NCI-H510A (cell line): Measurements from ENCODE around the gene CALML6.

Source experiments
- DNase-seq: peaks from one replicate; lab custom pipeline; 2025; lab: John Stamatoyannopoulos, UW

The CALML6 gene

DNA sequence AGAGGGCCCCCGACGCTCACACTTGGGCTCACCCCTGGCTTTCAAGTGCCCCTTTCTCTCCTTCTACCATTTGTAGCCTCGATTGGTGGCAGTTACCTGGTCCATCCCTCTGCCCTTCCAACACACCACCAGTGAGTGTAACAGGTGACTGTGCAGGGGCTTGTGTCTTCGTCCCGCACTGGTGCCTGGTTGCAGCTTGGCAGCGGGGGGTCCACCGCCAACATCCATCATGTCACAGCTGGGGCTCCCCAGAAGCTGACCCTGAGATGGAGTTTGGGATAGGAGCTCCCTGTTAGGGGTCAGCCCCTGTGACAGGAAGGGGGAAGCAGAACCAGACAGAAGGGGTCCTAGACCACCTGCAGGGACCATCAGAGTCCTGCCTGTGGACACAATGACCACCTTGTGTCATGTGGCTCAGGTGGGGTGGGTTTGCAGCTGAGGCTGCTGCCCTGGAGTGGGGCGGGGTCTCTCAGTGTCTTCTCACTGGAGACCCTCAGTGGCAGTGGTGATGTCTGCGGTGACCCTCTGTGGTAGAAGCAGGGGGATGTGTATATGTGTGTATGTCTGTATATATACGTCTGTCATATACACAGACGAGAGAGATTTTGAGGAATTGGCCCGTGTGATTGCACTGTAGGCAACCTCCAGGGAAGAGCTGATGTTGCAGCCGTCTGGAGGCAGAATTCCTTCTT is 3.6 kb upstream of the CALML6 start:
- DNase-seq: no peak

DNA sequence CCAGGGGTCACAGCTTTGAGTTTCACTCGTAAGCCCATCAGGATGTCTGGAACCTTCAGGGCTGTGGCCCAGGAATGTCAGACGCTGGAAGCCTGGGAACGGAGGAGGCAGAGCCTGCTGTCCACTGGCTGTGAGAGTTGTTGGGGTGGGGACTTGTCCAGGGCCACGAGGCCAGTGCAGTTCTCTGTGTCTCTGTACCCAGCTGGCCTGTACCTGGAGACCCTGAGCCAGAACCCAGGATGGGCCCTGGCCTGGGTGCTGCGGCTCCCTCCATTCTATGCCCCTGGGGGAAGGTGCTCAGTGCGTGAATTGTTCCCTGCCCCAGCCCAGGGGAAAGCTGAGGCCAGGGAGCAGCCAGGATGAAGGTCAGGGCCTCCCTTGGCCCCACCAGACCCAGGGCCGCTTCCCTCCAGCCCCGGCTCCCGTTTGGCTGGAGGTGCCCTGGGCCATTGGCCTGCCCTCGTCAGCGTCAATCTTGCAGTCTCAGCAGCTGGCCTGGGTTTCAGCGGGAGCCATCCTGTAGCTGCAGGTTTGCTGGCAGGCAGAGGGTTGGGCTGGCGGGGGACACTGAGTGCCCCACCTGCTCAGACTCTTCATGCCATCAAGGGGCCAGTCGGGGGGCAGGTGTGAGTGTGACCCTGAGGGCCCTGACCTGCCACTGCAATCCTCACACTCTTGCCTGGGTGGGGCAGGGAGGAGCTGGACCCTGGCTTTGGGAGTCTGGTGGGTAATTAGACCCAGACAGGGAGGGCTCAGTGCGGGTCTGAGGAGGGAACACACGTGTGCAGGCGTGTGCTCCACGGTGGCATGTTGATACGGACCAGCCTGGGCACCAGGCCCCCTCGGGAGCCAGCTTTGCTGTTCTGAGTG is 724 bp upstream of the CALML6 start:
- DNase-seq: no peak

DNA sequence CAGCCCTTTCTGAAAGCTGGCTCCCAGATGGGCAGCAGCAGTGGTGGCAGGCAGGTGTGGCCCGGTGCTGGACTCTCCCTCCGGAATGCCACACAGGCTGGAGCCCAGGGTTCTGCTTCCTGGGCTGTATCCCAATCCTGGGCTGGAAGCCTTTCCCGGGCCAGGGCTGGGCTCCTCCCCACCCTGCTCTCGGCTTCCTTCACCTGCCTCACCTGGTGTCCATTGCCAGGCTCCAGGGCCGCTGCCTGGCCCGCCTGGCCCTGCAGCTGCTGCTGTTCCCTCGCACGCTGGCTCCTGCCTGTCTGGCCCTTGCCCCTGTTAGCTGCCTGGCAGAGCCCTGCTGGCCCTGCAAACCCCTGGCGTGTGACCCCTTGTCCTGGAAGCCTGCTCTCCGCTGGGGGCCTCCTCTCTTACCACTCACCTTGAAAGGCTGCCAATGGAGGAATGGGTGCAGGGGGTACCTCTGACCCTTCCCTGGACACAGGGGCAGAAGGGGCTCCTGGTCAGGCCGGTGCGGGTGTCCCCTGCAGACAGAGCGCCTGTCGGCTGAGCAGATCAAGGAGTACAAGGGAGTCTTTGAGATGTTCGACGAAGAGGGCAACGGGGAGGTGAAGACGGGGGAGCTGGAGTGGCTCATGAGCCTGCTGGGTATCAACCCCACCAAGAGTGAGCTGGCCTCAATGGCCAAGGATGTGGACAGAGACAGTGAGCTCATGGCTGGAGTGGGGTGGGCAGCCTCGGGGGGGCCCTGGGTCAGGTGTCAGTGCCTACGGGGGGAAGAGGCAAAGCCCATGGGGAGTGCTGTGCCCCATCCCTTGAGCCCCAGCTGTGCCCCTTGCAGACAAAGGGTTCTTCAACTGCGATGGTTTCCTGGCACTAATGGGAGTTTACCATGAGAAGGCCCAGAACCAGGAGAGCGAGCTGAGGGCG is 1.1 kb downstream of the CALML6 start:
- no peak for DNase-seq

DNA sequence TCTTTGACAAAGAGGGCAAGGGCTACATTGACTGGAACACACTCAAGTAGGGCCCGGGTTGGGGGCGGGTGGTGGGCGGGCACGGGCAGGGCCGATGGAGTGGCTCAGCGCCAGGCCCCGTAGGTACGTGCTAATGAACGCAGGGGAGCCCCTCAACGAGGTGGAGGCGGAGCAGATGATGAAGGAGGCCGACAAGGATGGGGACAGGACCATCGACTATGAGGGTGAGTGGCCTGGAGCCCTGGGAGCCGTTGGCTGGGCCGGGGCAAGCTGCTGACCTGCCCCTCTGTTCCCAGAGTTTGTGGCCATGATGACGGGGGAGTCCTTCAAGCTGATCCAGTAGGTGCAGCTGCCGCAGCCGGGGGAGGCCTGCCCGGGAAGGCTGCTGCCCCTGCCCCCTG is 1.8 kb downstream of the CALML6 start:
- DNase-seq: no peak

DNA sequence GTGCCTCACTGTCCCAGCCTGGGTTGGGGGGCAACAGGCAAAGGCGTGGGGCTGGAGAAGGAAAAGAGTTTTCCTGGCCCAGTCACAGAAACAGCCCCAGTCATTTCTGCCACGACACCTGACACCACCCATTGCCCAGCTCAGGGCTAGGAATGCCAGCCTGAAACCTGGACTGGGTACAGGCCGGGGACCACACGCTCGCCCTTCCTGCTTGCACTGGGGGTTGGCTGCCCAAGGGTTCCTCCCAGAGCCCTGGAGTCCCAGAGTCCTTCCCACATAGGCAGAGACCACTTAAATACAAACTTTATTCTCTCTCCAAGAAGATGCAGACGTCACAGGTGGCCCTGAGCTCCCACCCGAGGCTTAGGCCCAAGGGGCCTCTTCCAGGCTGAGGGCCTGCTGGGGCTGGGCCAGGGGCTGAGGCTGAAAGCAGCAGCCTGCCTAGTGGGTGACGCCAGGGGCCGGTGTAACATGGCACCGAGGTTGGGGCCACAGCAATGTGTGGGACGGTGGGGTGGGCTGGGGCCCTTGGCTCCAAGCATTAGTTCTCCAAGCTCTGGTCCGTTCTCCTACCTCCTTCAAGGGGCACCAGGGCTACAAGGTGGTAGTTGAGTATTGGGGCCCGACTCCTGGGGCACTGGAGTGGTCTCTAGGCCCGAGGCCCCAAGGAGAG is 2.4 kb downstream of the CALML6 start:
- DNase-seq: no peak

DNA sequence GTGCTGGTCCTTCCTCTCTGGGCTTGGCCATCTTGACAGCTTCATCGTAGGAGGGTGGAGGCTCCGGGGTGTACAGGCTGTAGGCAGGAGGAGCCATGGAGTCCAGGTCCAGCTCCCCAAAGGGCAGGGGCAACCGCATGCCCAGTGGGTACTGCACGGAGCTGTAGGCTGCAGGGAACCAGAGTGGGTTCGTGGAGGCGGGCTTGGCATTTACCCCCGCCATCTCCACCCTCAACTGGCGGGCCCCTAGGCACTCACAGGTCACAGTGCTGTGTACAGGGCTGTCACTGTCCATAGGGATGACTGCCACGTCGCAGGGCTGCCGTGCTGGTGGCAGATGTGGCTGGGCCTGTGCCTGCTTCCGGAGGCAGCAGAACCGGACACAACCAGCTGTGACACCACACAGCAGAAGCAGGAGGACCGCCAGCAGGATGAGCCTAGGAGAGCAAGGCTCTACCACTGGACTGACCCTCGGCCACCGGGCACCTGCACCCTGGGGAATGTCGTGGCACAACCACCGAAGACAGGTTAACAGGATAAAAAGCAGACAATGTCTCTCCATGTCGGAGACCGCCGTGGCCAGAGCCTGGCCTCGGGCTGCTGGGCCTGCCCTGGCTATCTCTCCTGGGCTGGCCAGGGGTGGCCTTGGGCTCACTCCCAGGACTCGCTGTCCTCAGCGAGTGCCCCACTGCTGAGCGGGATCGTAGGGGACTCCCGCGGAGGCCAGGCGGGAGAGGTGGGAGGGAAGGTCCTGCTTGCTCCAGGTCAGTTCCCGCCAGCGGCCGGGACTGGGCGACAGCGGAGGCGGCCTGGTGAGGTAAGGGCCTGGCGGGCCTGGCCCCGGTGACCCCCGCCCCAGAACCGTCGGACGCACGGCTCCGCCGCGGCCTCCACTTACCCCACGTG is 3.2 kb downstream of the CALML6 start:
- no peak for DNase-seq

DNA sequence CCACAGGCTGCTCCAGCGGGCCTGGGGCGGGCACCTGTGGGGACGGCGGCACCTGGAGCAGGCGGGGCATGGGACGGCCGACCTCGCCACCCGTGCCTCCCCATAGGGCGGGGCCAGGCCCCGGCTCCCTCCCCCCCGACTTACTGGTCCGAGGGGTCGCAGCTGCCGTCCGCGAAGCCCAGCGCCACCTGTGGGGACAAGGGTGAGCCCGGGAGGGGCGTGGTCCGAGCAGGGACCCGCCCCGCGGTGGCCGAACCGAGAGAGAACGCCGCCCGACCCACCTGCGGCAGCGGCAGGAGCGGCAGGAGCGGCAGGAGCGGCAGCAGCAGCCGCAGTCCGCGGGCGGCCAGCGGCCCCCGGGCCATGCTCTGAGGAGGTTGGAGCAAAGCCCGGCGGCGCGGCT is 3.8 kb downstream of the CALML6 start, which contains the start of gene TMEM52:
TSS of gene TMEM52 (minus strand) at position 379 of the 403 bp plus-strand sequence. CDS start at position 365, 14 bp downstream.
- no peak for DNase-seq

DNA sequence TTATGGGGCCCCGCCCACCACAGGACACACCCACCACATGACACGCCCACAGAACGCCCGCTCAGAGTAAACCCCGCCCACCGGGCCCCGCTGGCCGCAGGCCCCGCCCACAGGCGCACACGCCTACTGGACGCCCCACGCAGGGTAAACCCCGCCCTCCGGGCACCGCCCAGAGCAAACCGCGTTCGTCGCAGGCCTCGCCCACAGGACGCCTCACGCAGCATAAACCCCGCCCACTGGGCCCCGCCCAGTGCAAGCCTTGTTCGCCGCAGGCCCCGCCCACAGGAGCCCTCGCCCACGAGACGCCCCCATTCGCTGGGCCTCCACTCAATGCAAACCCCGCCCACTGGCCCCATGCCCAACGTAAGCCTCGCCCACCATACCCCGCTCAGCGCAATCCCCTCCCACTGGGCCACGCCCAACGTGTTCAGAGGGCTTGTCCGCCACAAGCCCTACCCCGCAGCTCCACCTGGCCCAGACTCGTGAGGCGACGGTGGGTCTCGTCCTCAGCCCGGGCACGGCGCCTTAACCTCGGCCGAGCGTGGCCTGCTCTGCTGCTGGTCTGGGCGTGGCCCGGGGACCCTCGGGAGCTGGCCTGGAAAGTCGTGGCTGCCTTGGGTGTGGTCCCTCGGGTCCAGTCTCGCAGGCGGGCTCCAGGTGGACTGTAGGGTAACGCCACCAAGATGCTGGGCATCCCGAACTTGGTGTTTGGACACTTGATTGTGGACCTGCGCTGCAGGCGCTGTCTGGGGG is 4.4 kb downstream of the CALML6 start:
- DNase-seq: peak; percentile 45

DNA sequence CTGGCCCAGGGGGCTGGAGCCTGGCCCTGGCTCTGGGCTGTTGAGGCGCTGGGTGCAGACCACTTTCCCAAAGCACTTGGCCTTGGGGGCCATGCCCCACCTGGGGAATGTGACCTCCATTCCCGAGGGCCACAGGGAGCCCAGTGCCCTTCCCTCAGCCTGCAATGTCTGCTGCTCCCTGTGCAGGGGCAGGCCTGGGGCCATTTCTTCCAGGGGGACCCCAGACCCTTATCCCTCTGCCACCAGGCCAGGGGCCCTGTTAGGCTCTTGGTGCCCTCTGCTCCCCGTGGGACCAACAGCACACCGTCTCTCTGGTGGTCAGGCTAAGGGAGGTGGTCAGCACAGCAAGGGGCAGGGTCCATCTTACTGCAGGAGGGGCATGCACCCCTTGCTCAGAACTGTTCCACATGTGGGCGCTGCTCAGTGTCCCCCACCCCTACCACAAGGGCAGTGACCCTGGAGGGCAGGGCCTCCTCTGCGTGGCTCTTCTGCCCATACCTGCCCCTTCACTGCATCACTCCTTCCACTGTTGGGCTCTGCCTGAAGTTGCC is 5.1 kb downstream of the CALML6 start:
- DNase-seq: no peak

DNA sequence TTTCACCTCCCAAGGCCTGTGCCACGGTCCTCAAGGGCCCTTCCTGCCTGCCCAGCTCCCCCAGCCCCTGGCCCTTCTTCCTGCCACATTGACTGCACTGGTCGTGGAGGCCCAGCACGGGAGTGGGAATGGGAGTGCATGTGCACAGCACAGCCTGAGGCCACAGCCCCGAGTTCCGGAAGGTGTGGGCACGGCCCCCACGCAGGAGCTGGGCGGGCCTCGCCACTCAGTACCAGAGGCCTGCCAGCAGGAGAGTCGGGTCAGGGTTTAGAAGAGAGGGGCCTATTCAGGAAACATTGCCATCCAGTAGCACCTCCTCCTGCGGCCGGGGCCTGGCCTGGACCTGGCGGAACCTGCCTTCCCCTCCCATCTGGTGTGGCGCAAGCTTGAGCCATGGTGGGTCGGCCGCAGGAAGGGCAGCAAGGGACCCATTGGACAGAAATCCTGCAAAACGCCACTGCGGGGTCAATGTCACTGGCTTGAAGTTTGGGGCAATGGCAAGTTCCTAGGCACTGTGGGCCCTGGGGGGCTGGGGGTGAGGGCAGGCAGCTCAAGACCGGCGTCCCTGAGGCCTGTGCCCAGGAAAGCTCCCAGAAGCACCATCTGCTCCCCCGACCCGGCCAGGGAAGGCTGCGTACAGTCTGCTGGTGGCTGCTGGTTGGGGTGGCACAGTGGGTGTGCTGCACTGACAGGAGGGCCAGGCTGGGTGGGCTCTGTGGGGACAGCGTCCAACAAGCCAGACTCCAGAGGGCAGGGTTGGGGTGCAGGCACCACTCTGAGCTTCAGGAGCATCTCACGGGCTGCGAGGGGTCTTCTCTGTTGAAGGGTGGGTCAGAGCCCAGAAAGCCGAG is 5.8 kb downstream of the CALML6 start:
- no peak for DNase-seq

DNA sequence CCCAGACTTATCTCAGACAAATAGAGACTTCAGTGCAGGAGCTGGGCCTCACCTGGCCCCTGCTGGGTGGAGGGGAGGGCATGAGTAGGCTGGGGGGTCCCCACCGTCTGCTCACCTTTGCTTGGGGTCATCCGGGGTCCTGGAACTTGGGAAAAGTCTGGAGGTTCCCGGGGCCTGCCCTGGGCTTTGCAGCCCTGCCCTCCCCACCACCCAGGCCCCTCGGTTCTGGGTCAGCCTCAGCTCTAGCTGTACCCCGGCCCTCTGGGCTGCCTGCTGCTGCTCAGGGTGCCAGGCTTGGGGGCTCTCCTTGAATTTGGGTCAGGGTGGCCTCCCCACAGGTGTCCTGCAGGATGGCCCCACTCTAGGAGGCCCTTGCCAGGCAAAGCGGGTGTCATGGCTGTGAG is 6.4 kb downstream of the CALML6 start:
- DNase-seq: no peak

DNA sequence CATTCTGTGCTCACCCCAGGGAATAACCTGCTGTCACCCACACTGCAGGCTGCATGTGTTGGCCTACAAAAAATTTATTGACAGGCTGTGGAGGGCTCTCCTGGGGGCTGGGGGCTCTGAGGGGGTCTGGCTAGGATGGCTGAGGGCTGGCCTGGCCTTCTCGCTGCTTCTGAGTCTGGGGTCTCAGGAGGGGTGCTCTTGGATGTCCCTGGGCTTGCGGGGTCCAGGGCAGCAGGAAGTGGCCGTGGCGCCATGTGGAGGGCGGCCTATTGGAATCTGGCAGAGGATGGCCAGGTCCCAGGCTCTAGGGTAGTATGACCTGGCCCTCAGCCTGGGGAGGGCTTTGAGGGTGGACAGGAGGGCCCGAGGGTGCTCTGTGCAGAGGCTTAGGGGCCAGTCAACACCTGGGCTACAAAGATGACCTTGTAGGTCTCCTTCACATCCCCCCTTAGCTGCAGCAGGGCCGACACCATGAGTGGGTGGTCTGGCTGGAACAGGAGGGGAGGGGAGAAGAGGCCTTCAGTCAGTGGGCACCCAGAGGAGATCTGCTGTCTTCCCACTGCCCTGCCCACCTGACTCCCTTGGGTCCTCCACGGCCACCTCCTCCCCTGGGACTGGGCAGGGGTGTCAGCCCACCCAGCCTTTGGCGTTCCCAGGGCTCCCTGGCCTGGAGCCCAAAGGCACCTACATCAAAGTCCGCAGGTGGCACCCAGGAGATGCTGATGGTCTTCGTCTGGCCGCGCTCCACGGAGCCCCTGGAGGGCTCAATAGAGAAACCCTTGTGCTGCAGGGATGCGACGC is 7.0 kb downstream of the CALML6 start:
- DNase-seq: no peak

DNA sequence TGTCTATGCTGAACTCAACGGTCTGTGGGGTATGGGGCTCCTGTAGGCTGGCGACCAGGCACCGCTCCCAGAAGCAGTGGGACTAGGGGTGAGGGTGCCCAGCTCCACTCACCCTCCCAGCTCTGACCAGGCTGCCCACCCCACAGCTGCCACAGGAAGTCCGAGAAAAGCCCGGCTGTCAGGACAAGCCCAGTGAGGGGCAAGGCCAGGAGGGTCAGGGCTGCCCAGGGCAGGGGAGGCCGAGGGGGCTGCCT is 7.6 kb downstream of the CALML6 start:
- DNase-seq: no peak

DNA sequence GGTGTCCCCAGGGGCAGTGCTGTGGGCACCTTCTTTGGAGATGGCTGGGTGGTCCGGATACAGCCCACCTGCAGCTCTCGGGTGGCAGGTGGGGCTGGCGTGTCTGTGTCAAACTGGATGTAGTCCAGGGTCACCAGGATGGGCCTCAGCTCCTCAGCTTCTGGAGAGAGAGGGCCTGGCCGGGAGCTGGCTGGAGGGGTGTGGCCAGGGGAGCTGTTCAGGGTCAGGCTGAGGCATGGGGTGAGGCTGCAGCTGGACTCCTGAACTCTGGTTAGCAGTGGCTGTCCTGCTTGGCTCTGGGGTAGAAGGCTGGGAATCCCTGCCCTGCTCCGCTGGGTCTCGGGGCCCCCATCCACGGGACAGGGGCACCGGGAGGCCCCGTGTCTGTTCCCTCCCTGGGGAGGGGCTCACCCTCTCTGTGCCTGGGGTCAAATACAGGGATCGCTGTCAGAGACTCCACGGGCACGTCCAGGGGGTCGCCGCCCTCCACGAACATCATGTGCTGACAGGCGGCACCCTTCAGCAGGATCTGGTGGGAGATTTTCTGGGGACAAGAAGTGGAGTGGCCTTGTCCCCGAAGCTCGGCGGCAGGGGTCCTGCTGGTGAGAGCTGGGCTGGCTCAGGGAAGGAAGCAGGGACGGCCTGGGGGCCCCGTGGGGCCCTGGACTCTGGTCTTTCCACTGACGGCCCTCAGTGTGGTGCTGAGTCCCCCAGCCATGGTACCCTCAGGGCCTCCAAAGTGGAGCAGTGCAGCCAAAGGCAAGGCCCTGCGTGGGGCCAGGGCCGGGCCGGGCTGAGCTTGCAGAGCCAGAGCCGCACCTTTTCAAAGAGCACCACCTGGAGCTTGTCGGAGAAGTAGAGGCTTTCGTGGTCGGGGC is 8.1 kb downstream of the CALML6 start:
- DNase-seq: no peak

DNA sequence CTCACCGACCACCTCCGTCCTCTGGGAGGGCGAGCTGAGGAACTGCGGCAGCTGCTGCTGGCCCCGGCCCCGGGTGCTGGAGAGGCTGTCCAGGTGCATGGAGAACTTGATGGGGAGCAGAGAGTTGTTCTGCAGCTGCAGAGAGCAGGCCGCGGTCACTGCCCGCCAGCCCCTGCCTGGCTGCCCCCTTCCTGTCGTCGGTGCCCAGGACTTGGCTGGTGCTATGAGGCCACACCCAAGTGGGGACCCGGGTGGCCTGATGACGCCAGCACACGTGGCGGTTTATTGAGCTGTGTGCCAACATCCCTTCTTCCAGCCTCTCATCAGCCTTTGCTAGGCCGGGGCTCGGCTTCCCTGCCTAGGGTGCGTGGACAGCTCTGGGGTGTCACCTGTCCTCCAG is 9.3 kb downstream of the CALML6 start:
- DNase-seq: no peak

DNA sequence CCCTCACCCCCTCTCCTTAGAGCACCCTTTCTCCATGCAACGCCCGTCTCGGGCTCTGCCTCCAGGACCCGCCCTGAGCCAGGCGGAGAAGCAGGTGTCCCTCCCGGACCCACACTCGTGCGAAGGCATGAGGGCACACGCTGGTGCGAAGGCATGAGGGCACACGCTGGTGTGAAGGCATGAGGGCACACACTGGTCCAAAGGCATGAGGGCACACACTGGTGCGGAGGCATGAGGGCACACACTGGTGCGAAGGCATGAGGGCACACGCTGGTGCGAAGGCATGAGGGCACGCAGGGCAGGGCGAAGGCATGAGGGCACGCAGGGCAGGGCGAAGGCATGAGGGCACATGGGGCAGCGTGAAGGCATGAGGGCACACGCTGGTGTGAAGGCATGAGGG is 9.8 kb downstream of the CALML6 start:
- DNase-seq: no peak
